Gastroesophageal sphincter (tissue), 4 donors: Measurements from ENCODE around the gene KRTAP19-5. TPM values are rescaled to one million over a fixed set of nuclear protein-coding genes. Genes with fewer than 3 reads are reported as not detected.

Experiments
- ATAC-seq: fragments of 150-250 bp; one replicate; pipeline ENCODE4 v1.9.1; 2016; ENCODE audit warnings: mild to moderate bottlenecking, moderate library complexity
- H3K27ac ChIP-seq, 4 donors: fragments of 200-600 bp; sonication (generic) in 3 of 4; 1 replicate in 3 of 4; 2 replicates in 1 of 4; pipeline ENCODE4 v1.5.1; 2016 to 2019
- H3K27me3 ChIP-seq: fragments of 200-600 bp; sonication (generic); one replicate; pipeline ENCODE4 v1.5.1; 2019
- H3K36me3 ChIP-seq, 2 donors: fragments of 200-600 bp; sonication (generic); one replicate each; pipeline ENCODE4 v1.5.1; 2019; ENCODE audit warnings: control low read depth in 1 of 2
- H3K4me1 ChIP-seq, 3 donors: fragments of 200-600 bp; sonication (generic); 1 replicate in 2 of 3; 2 replicates in 1 of 3; pipeline ENCODE4 v1.5.1; 2016 to 2019; ENCODE audit warnings: control low read depth in 2 of 3
- H3K4me3 ChIP-seq, 2 donors: fragments of 200-600 bp; sonication (generic); one replicate each; pipeline ENCODE4 v1.5.1; 2019; ENCODE audit warnings: mild to moderate bottlenecking in 1 of 2, moderate library complexity in 1 of 2
- H3K9me3 ChIP-seq, 3 donors: fragments of 200-600 bp; sonication (generic); one replicate each; pipeline ENCODE4 v1.5.1; 2017 to 2019; ENCODE audit warnings: control low read depth in 2 of 3
- EP300 ChIP-seq: sonication (generic); formaldehyde crosslinking; IDR thresholded peaks from one replicate; pipeline ENCODE4 v1.6.1; 2017; ENCODE audit warnings: antibody characterized with exemption, mild to moderate bottlenecking
- POLR2A ChIP-seq, 2 donors: fragments of 450-650 bp; IDR thresholded peaks; one replicate each; pipeline ENCODE4 v1.6.1; 2017; ENCODE audit warnings: antibody characterized with exemption in 2 of 2, mild to moderate bottlenecking in 2 of 2, moderate library complexity in 1 of 2
- POLR2AphosphoS5 ChIP-seq: sonication (generic); formaldehyde crosslinking; IDR thresholded peaks from one replicate; pipeline ENCODE4 v1.6.1; 2017; ENCODE audit warnings: antibody characterized with exemption
- WGBS, 2 donors: methylation state at CpG; one replicate each; pipeline ENCODE4 v1.1.5; 2018; ENCODE audit warnings: low coverage in 1 of 2; 5-methylcytosine and 5-hydroxymethylcytosine counted together
- total RNA-seq, 4 donors: library from RNA; depleted of rRNA; stranded (reverse); fragments of >200 nt; gene quantifications; one replicate each; pipeline ENCODE4 v1.1.0, GENCODE V29; 2016
- TF ChIP-seq, protein P1 (sequence below), 4 experiments: fragments of 200-600 bp in 2 of 4; fragments of 450-650 bp in 2 of 4; sonication (generic) in 1 of 4; IDR thresholded peaks; one replicate each; pipeline ENCODE4 v1.5.1; 2017 to 2019; ENCODE audit warnings: antibody characterized with exemption in 4 of 4, mild to moderate bottlenecking in 2 of 4, moderate library complexity in 2 of 4

KRTAP19-5 gene
- total RNA-seq, 4 donors from 2014 or later = not detected

GRCh38 chr21:30497065-30497464 is 4.9 kb downstream of the KRTAP19-5 start, which contains the start of gene KRTAP19-4:
KRTAP19-4 (minus strand) TSS chr21:30497165; CDS start chr21:30497110, 55 bp downstream.
- H3K9me3 ChIP-seq = no peaks in the 10 kb centered on the region
- no peaks in the 10 kb centered on the region for H3K4me1 ChIP-seq
- no peak for ATAC-seq
- no peaks in the 10 kb centered on the region for H3K27me3 ChIP-seq
- no peak within 1 kb of the TSS for H3K27ac ChIP-seq
- no peak for TF ChIP-seq POLR2A (IDR thresholded peaks at IDR 0.05)
- H3K4me3 ChIP-seq = no peak within 1 kb of the TSS
- H3K36me3 ChIP-seq = no peaks in the 10 kb centered on the region
- WGBS, 2 donors = 67 to 86% methylated on average over 1 to 2 of the region's 4 CpGs

- TF ChIP-seq POLR2A (IDR thresholded peaks at IDR 0.05) (no peak), POLR2AphosphoS5 (no peak), EP300 (no peak)
- TF ChIP-seq, protein P1, sequence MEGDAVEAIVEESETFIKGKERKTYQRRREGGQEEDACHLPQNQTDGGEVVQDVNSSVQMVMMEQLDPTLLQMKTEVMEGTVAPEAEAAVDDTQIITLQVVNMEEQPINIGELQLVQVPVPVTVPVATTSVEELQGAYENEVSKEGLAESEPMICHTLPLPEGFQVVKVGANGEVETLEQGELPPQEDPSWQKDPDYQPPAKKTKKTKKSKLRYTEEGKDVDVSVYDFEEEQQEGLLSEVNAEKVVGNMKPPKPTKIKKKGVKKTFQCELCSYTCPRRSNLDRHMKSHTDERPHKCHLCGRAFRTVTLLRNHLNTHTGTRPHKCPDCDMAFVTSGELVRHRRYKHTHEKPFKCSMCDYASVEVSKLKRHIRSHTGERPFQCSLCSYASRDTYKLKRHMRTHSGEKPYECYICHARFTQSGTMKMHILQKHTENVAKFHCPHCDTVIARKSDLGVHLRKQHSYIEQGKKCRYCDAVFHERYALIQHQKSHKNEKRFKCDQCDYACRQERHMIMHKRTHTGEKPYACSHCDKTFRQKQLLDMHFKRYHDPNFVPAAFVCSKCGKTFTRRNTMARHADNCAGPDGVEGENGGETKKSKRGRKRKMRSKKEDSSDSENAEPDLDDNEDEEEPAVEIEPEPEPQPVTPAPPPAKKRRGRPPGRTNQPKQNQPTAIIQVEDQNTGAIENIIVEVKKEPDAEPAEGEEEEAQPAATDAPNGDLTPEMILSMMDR (IDR thresholded peaks at IDR 0.05) = no peak
- H3K36me3 ChIP-seq = no peaks in the 10 kb centered on the region
Measured at GRCh38 chr21:30491963-30492428, 9.9 kb downstream of the KRTAP19-5 start, which contains the start of gene KRTAP19-3. KRTAP19-3 (minus strand) TSS chr21:30492013; CDS start chr21:30491957, 56 bp downstream.

DNA sequence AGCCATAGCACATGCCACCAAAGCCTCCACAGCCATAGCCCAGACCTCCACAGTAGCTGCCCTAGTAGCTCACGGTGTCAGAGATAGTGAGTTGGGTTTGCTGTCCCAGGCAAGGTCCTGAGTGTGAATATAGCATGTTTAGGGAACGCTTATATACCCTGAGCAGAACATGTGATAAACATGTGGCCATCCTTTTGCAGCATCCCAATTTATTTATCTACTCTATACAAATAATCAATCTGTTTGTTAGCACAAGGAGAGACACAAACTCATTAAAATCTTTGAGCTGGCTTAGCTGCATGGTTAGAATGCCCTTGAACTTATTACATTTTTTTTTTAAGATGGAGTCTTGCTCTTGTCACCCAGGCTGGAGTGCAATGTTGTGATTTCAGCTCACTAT is 14.6 kb downstream of the KRTAP19-5 start, which contains the start of gene KRTAP19-2:
Gene KRTAP19-2 (minus strand): TSS at position 101 of the 400 bp plus-strand sequence. CDS start 88 bp downstream, at position 13.
- 75 to 100% methylated on average over 1 of the region's 2 CpGs for WGBS, 2 donors
- peaks cover 0 to 5% (median 0%) of the 10 kb centered on the region in 3 donors for H3K9me3 ChIP-seq
- no peaks in the 10 kb centered on the region for H3K27me3 ChIP-seq
- H3K4me3 ChIP-seq = no peak within 1 kb of the TSS
- no peak for ATAC-seq
- TF ChIP-seq, protein P1 (IDR thresholded peaks at IDR 0.05) = no peak
- TF ChIP-seq POLR2AphosphoS5 = no peak
- TF ChIP-seq POLR2A (IDR thresholded peaks at IDR 0.05) = no peak
- TF ChIP-seq EP300 = no peak
- no peak within 1 kb of the TSS for H3K27ac ChIP-seq
- H3K4me1 ChIP-seq = no peaks in the 10 kb centered on the region
- no peaks in the 10 kb centered on the region for H3K36me3 ChIP-seq

More at GRCh38 chr21:30491963-30492428, 9.9 kb downstream of the KRTAP19-5 start, which contains the start of gene KRTAP19-3:
- no peaks in the 10 kb centered on the region for H3K4me1 ChIP-seq
- no peak for ATAC-seq
- no peaks in the 10 kb centered on the region for H3K27me3 ChIP-seq
- no peak within 1 kb of the TSS for H3K4me3 ChIP-seq
- WGBS, 2 donors = 66 to 75% methylated on average over 2 of the region's 2 CpGs
- H3K9me3 ChIP-seq = no peaks in the 10 kb centered on the region
- no peak within 1 kb of the TSS for H3K27ac ChIP-seq

GRCh38 chr21:30486180-30486579 is 15.8 kb downstream of the KRTAP19-5 start:
- Histone ChIP-seq H3K27ac (no peak overlapping the region), H3K9me3 (peaks cover 0 to 5% (median 0%) of the 10 kb centered on the region in 3 donors), H3K4me1 (no peaks in the 10 kb centered on the region), H3K36me3 (no peaks in the 10 kb centered on the region), H3K4me3 (no peak overlapping the region), H3K27me3 (no peaks in the 10 kb centered on the region)
- WGBS, 2 donors = no CpG with 5 or more reads among the region's 2 CpGs
- TF ChIP-seq, protein P1 (IDR thresholded peaks at IDR 0.05) = no peak
- TF ChIP-seq EP300 (no peak), POLR2A (IDR thresholded peaks at IDR 0.05) (no peak), POLR2AphosphoS5 (no peak)
- no peak for ATAC-seq

- H3K36me3 ChIP-seq = no peaks in the 10 kb centered on the region
- H3K4me1 ChIP-seq = no peaks in the 10 kb centered on the region
- H3K27me3 ChIP-seq = no peaks in the 10 kb centered on the region
- TF ChIP-seq EP300 (no peak), POLR2A (IDR thresholded peaks at IDR 0.05) (no peak), POLR2AphosphoS5 (no peak)
- TF ChIP-seq, protein P1 (IDR thresholded peaks at IDR 0.05) = no peak
- ATAC-seq = no peak
- H3K4me3 ChIP-seq = no peak overlapping the region
- no peak overlapping the region for H3K27ac ChIP-seq
- peaks cover 0 to 5% (median 0%) of the 10 kb centered on the region in 3 donors for H3K9me3 ChIP-seq
- 58 to 64% methylated on average over 2 of the region's 2 CpGs for WGBS, 2 donors
Measured at GRCh38 chr21:30482130-30482529, 19.8 kb downstream of the KRTAP19-5 start.
